T-helper 2 cell treated with Interferon-gamma antibody and Interleukin-4, amounts not matched to agents 5 μg/mL and 100 μg/mL, for 36 hours (primary cell): ENCODE measurements around the gene CATSPERB.
"Not testable (repeated sequence)": the region's sequence is repeated elsewhere in the genome, so short reads cannot be mapped to it uniquely, and the experiment has no call there.

Source experiments
- DNase-seq: peaks from one replicate; pipeline ENCODE4 v3.0.0; 2021; ENCODE audit warnings: low spot score
- H3K27ac Mint-ChIP-seq: one replicate; pipeline ENCODE4 v1.8.0; 2021; ENCODE audit warnings: mild to moderate bottlenecking, mixed read lengths
- H3K27me3 Mint-ChIP-seq: one replicate; pipeline ENCODE4 v1.8.0; 2021; ENCODE audit warnings: low read depth, mixed read lengths
- H3K36me3 Mint-ChIP-seq: one replicate; pipeline ENCODE4 v1.8.0; 2021; ENCODE audit warnings: low read depth, mixed read lengths
- H3K4me1 Mint-ChIP-seq: one replicate; pipeline ENCODE4 v1.8.0; 2021; ENCODE audit warnings: low read depth, mixed read lengths
- H3K4me3 Mint-ChIP-seq: one replicate; pipeline ENCODE4 v1.8.0; 2022; ENCODE audit warnings: mild to moderate bottlenecking, moderate library complexity, mixed read lengths
- H3K9me3 Mint-ChIP-seq: one replicate; pipeline ENCODE4 v1.8.0; 2021; ENCODE audit warnings: mixed read lengths

The CATSPERB gene

DNA sequence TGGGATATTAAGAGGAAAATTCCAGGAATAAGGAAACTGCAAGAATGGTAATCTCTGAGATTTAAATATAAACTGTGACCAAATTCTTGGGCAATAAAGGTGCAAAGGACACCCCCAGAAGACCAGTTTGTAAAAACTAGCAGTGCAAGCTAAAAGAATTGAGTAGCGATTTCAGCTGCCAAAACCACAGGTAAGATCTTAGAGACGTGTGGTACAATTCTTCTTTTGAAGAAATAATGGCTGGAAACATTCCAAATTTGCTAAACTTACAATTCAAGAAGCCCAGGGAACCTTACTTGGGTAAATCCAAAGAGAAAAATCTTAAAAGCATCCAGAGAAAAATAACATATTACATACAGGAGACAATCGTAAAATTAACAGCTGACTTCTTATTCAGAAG lies 12.0 kb downstream of the CATSPERB start:
- Mint-ChIP-seq H3K27me3 (no peaks in the 10 kb centered on the region), H3K36me3 (peaks cover 15% of the 10 kb centered on the region), H3K4me3 (no peak overlapping the region), H3K9me3 (no peaks in the 10 kb centered on the region), H3K4me1 (peaks cover 10% of the 10 kb centered on the region), H3K27ac (no peak overlapping the region)
- DNase-seq: no peak

DNA sequence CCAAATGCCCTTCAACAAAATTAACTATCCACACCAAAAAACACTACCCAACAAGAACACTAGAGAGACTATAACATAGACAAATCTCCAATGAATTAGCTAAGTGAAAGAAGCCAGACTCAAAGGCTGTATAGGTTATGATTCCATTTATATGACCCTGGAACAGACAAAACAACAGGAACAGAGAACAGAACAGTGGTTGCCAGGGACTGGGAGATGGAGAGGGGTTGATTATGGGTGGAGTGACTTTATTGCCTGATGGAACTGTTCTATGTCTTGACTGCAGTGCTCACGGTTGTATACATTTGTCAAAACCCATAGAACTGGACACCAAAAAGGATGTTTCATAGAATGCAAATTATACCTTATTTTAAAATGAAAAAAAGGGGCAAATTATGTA lies 14.9 kb downstream of the CATSPERB start:
- H3K9me3 Mint-ChIP-seq: no peaks in the 10 kb centered on the region
- no peaks in the 10 kb centered on the region for H3K27me3 Mint-ChIP-seq
- H3K27ac Mint-ChIP-seq: no peak overlapping the region
- H3K4me1 Mint-ChIP-seq: peaks cover 13% of the 10 kb centered on the region
- DNase-seq: no peak
- peaks cover 19% of the 10 kb centered on the region for H3K36me3 Mint-ChIP-seq
- no peak overlapping the region for H3K4me3 Mint-ChIP-seq

DNA sequence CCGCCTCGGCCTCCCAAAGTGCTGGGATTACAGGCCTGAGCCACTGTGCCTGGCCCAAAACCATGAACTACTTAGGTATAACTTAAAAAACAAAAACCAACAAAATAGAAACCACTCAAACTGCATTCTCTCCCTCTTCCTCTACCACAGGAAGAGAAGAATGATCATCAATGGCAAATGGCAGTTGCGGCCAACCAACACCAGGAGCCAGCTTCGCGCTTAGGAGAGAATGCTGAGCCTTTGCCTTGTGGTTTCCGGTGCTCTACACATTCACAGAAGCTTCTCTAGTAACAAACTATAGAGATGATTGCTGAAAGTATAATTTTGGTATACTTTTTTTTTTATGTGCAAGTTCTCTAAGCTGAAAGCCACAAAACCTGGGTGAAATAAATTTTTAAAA lies 17.1 kb downstream of the CATSPERB start:
- H3K4me3 Mint-ChIP-seq: peak overlapping the region; percentile 76
- peaks cover 9% of the 10 kb centered on the region for H3K9me3 Mint-ChIP-seq
- peaks cover 13% of the 10 kb centered on the region for H3K4me1 Mint-ChIP-seq
- H3K27me3 Mint-ChIP-seq: no peaks in the 10 kb centered on the region
- H3K27ac Mint-ChIP-seq: peak overlapping the region; percentile 85
- peaks cover 19% of the 10 kb centered on the region for H3K36me3 Mint-ChIP-seq
- DNase-seq: peak; percentile 28

DNA sequence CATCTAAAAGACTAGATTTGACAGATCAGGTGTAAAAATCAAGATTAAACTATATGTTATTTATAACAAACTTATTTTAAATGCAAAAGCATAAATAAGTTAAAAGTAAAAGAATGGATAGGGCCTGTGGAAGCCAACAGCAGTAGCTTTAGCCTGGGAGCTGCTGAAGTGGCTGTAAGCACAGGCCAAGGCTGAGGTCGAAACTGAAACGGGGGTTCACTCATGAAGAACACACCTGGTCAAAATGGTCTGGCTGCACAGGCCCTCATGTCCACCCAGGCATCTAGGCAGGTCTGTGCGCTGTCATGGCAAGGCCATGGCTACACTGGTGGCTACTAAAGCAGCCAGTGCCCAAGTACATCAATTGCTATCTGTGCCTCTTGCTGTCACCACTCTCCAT lies 23.1 kb downstream of the CATSPERB start:
- Mint-ChIP-seq H3K4me3 (no peak overlapping the region), H3K27me3 (no peaks in the 10 kb centered on the region), H3K4me1 (no peaks in the 10 kb centered on the region), H3K36me3 (peaks cover 16% of the 10 kb centered on the region), H3K27ac (no peak overlapping the region), H3K9me3 (peaks cover 14% of the 10 kb centered on the region)
- no peak for DNase-seq

DNA sequence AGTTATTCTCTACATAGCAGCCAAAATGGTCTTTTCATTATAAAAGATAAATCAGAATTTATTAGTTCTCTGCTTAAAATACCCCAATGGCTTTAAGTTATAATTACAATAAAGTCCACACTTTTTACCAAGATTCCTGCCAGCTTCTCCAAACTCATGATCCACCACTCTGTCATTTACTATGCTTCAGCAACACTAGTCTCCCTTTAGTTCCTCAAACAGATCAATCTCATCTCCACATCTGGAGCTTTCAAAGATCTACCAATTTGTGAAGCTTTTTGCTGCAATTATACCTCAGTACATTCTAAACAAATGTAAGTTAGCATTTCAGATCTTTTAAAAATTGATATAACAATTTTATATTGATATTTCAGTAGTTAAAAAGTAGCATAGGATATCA lies 24.9 kb downstream of the CATSPERB start:
- Mint-ChIP-seq H3K27ac (no peak overlapping the region), H3K36me3 (peaks cover 12% of the 10 kb centered on the region), H3K27me3 (no peaks in the 10 kb centered on the region)

DNA sequence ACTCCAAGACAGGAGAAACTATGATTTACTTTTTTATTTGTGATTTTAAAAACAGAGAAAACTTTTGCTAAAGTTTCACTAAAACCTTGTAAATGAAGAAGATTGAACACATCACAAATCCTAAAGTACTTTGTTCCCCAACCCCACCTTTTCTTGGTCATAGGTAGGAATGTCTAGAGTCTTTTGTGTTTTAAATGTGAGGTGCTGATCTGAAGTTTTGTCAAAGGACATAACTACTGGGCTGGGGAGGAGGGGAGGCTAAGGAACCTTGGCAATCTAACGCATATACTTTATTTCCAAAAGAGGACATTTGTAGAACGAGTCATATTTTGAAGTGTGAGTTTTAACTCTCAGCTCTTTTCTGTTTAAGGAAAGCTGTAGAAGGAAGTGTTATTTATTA lies 37.2 kb downstream of the CATSPERB start:
- no peak overlapping the region for H3K4me3 Mint-ChIP-seq
- peaks cover 29% of the 10 kb centered on the region for H3K9me3 Mint-ChIP-seq
- H3K27me3 Mint-ChIP-seq: no peaks in the 10 kb centered on the region
- peaks cover 14% of the 10 kb centered on the region for H3K36me3 Mint-ChIP-seq
- no peak overlapping the region for H3K27ac Mint-ChIP-seq
- peaks cover 3% of the 10 kb centered on the region for H3K4me1 Mint-ChIP-seq
- no peak for DNase-seq

More for the DNA sequence above, 24.9 kb downstream of the CATSPERB start:
- H3K4me1 Mint-ChIP-seq: no peaks in the 10 kb centered on the region
- no peak overlapping the region for H3K4me3 Mint-ChIP-seq
- peaks cover 14% of the 10 kb centered on the region for H3K9me3 Mint-ChIP-seq
- DNase-seq: no peak

DNA sequence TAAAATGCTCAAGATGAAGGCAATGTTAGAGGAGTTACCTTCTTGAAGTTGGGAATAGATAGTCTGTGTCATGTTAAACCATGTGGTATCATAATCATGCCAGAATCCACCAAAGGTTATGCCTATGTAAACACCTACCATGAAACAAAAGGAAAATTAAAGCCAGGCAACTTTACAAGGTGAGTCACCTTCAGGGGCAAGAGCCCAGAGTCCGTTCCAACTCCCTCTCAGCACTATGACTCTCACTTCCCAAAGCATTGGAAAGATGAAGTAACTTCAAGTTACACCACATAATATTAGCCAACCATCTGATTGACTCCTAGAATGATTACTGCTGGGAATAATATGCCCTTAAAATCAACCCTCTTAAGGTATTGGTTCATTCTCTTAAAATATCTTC lies 38.5 kb downstream of the CATSPERB start:
- no peak overlapping the region for H3K27ac Mint-ChIP-seq
- H3K27me3 Mint-ChIP-seq: no peaks in the 10 kb centered on the region
- H3K9me3 Mint-ChIP-seq: peaks cover 30% of the 10 kb centered on the region
- H3K4me1 Mint-ChIP-seq: peaks cover 3% of the 10 kb centered on the region
- no peak overlapping the region for H3K4me3 Mint-ChIP-seq
- H3K36me3 Mint-ChIP-seq: peaks cover 16% of the 10 kb centered on the region
- no peak for DNase-seq

DNA sequence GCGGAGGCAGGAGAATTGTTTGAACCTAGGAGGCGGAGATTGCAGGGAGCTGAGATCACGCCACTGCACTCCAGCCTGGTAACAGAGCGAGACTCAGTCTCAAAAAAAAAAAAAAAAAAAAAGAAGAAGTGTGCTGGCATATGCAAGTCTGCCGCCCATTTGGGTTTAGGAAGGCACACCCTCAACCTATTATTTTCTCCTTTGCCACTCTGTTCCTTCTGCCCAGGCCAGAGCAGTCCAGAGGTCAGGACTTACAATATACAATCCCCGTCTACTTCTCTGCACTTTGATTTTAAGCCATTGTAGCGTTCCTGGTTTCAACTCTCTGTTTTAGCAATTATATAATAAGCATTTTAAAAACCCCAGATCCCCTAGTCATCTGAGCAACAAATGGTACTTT lies 39.8 kb downstream of the CATSPERB start:
- Mint-ChIP-seq H3K27me3 (no peaks in the 10 kb centered on the region), H3K27ac (no peak overlapping the region), H3K4me3 (no peak overlapping the region), H3K4me1 (peaks cover 3% of the 10 kb centered on the region), H3K9me3 (peaks cover 20% of the 10 kb centered on the region), H3K36me3 (peaks cover 13% of the 10 kb centered on the region)
- no peak for DNase-seq

DNA sequence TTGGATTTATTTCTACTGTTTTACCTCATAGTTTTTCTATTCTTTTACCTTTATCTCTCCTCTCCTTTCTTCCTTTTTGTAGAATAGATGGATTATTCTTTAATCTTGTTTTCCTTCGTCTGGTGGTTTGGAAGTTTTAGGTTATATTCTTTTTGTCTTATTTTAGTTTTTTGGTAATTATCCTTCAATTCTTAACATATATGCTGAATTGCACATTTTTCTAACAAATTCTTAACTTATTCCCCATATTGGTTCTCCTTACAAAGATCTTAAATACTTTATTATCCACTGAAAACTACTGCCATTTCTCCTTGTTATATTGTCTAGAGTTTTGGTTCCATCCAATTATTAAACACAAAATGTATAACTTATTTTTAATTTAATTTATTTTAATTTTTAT lies 42.3 kb downstream of the CATSPERB start:
- H3K27ac Mint-ChIP-seq: no peak overlapping the region
- DNase-seq: no peak

DNA sequence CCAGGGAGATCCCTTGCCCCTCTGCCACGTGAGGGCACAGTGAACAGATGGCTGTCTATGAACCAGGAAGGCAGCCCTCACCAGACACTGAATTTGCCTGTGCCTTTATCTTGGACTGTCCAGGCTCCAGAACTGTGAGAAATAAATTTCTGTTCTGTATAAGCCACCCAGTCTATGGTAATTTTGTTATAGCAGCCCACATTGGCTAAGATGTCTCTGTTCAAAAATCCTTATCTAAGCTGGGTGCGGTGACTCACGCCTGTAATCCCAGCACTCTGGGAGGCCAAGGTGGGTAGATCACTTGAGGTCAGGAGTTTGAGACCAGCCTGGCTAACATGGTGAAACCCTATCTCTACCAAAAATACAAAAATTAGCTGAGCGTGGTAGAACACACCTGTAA lies 44.5 kb downstream of the CATSPERB start:
- H3K27me3 Mint-ChIP-seq, H3K4me3 Mint-ChIP-seq, DNase-seq, H3K27ac Mint-ChIP-seq, H3K4me1 Mint-ChIP-seq: not testable (repeated sequence)
- H3K36me3 Mint-ChIP-seq: peaks cover 14% of the 10 kb centered on the region
- H3K9me3 Mint-ChIP-seq: peaks cover 15% of the 10 kb centered on the region

More for the DNA sequence above, 42.3 kb downstream of the CATSPERB start:
- Mint-ChIP-seq H3K27me3 (no peaks in the 10 kb centered on the region), H3K4me1 (peaks cover under 1% of the 10 kb centered on the region), H3K9me3 (peaks cover 18% of the 10 kb centered on the region), H3K4me3 (no peak overlapping the region), H3K36me3 (peaks cover 13% of the 10 kb centered on the region)

DNA sequence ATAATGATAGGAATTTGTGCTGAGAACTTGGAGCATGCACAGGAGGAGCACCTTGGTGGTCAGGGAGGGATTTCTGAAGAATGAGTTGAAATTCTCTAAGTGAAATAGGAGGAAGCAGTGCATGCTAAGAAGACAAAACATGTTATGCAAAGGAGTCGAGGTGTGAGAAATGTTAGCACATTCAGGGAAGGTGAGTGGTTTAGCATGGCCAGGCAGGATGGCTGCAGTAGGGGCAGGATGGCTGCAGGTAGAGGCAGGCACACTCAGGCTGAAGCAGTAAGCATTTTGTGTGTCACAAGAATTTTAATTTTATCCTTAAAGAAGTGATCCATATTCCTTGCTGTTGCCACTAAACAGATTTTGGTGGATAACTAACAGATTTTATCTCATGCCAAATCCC lies 46.3 kb downstream of the CATSPERB start:
- no peak for DNase-seq
- peaks cover 16% of the 10 kb centered on the region for H3K9me3 Mint-ChIP-seq
- peaks cover 22% of the 10 kb centered on the region for H3K4me1 Mint-ChIP-seq
- H3K36me3 Mint-ChIP-seq: peaks cover 14% of the 10 kb centered on the region
- H3K27ac Mint-ChIP-seq: no peak overlapping the region
- H3K27me3 Mint-ChIP-seq: no peaks in the 10 kb centered on the region
- H3K4me3 Mint-ChIP-seq: no peak overlapping the region

DNA sequence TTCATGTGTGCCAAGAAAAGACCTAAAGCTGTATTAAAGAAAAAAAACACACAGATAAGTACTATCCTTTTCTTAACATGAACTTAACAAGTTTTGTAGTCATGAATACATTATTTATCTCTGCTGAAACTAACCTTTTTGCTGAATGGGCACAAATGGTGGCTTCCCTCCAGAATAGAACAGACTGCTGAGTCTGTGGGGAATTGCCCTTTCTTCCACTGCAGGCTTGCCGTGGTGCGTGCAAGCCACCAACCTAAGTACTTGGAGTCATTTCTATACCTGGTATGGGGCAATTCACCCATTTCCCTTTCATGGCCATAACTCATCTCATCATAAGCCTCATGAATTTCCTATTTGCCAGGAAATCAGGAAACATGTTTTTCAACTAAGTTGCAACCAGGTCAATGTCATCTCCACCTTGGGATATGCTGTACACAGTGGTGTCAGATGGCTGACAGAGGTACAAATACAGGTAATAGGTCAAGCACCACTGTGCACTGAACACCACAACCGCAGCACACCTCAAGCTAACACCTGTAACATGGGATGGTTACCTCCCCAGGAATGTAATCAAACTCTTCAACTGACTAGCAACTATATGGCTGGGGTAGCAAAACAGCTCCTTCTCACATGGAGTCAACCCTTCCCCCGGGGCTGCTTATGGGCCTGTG lies 49.9 kb downstream of the CATSPERB start:
- H3K4me1 Mint-ChIP-seq: peaks cover 24% of the 10 kb centered on the region
- peaks cover 37% of the 10 kb centered on the region for H3K9me3 Mint-ChIP-seq
- peak overlapping the region; percentile 52 for H3K4me3 Mint-ChIP-seq
- H3K27ac Mint-ChIP-seq: peak overlapping the region; percentile 52
- H3K36me3 Mint-ChIP-seq: peaks cover 24% of the 10 kb centered on the region
- DNase-seq: peak; percentile 48
- H3K27me3 Mint-ChIP-seq: no peaks in the 10 kb centered on the region

DNA sequence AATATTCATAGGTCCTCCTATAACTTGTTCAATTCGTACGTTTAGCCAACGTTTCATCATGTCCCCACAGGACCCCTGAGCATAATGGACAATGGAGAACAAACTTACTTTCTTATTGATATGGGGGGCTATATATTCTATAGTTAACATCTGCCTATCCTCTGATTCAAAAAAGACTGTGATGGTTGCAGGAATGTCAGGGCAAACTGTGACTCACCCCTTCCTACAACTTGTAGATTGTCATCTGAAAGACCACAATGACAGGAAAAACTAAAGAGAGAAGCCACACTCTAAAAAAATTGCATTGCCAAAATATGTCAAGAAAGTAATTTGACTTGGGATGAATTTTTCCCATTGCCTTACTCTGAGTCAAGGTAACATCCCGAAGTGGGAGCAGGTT lies 50.8 kb downstream of the CATSPERB start:
- peaks cover 29% of the 10 kb centered on the region for H3K36me3 Mint-ChIP-seq
- no peak overlapping the region for H3K4me3 Mint-ChIP-seq
- H3K27me3 Mint-ChIP-seq: no peaks in the 10 kb centered on the region
- peak overlapping the region; percentile 3 for H3K27ac Mint-ChIP-seq
- H3K4me1 Mint-ChIP-seq: peaks cover 24% of the 10 kb centered on the region
- peaks cover 46% of the 10 kb centered on the region for H3K9me3 Mint-ChIP-seq
- no peak for DNase-seq

DNA sequence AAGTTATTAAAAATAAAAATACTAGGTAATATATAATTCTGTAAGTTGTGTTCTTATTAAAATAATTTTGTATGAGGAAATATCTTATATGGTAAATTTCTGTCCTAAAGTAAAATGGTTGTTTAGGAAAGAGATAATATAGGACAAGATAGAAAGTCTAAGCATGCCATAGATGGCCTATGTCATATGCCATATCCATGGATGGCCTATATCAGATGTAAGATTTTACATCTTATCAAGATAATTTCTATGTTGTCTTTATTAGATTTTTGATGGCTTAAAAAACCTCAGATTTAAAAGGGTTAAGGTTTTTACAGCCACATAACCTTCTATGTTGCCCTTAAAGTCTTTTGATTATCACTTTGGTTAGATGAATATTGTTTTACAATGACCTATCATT lies 52.6 kb downstream of the CATSPERB start:
- Mint-ChIP-seq H3K27ac (no peak overlapping the region), H3K4me1 (peaks cover 24% of the 10 kb centered on the region), H3K27me3 (no peaks in the 10 kb centered on the region), H3K4me3 (no peak overlapping the region), H3K9me3 (peaks cover 48% of the 10 kb centered on the region), H3K36me3 (peaks cover 33% of the 10 kb centered on the region)
- DNase-seq: no peak

DNA sequence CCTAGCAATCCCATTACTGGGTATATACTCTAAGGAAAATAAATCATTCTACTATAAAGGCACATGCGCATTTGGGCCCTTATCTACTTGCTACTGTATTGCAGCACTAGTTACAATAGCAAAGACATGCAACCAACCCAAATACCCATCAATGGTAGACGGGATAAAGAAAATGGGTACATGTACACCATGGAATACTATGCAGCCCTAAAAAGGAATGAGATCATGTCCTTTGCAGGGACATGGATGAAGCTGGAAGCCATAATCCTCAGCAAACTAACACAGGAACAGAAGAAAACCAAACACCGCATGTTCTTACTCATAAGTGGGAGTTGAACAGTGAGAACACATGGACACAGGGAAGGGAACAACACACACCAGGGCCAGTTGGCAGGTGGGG lies 54.2 kb downstream of the CATSPERB start:
- Mint-ChIP-seq H3K36me3 (peaks cover 35% of the 10 kb centered on the region), H3K4me1 (peaks cover 22% of the 10 kb centered on the region), H3K9me3 (peaks cover 54% of the 10 kb centered on the region)
- not testable (repeated sequence) for H3K27ac Mint-ChIP-seq, H3K4me3 Mint-ChIP-seq, H3K27me3 Mint-ChIP-seq, DNase-seq
